Stromal cell of bone marrow (primary cell): ENCODE results near the gene DYRK2.
A peak's percentile ranks its signal among the peaks of the same experiment; 100 is the strongest.
"Not testable (repeated sequence)": the region's sequence is repeated elsewhere in the genome, so short reads cannot be mapped to it uniquely, and the experiment has no call there.

Source experiments
- DNase-seq: peaks from one replicate; pipeline ENCODE4 v3.0.0-alpha.2; 2012; ENCODE audit warnings: low read depth

Gene DYRK2

GRCh38 chr12:67671419-67671818, 22.9 kb downstream of the DYRK2 start:
- no peak for DNase-seq

- DNase-seq: no peak
These were observed 23.3 kb downstream of the DYRK2 start for GRCh38 chr12:67671892-67672291.

GRCh38 chr12:67672507-67672906, 24.0 kb downstream of the DYRK2 start:
- not testable (repeated sequence) for DNase-seq

GRCh38 chr12:67673509-67673908, 25.0 kb downstream of the DYRK2 start:
- DNase-seq: not testable (repeated sequence)

- DNase-seq: no peak
These were observed 25.9 kb downstream of the DYRK2 start for GRCh38 chr12:67674417-67674816.

- no peak for DNase-seq
These were observed 28.1 kb downstream of the DYRK2 start for GRCh38 chr12:67676624-67677023.

- no peak for DNase-seq
These were observed 28.6 kb downstream of the DYRK2 start for GRCh38 chr12:67677166-67677565.

GRCh38 chr12:67681105-67681778, 32.7 kb downstream of the DYRK2 start:
- peak; percentile 97 for DNase-seq

GRCh38 chr12:67681941-67682620, 33.5 kb downstream of the DYRK2 start:
- no peak for DNase-seq

- no peak for DNase-seq
These were observed 40.8 kb downstream of the DYRK2 start for GRCh38 chr12:67689385-67689784.

GRCh38 chr12:67690656-67691055, 42.1 kb downstream of the DYRK2 start:
- no peak for DNase-seq

GRCh38 chr12:67691220-67691619, 42.7 kb downstream of the DYRK2 start:
- no peak for DNase-seq

- DNase-seq: no peak
These were observed 43.6 kb downstream of the DYRK2 start for GRCh38 chr12:67692135-67692534.

- DNase-seq: no peak
These were observed 44.4 kb downstream of the DYRK2 start for GRCh38 chr12:67692966-67693365.

- DNase-seq: no peak
These were observed 45.3 kb downstream of the DYRK2 start for GRCh38 chr12:67693894-67694293.

GRCh38 chr12:67694306-67694900, 45.9 kb downstream of the DYRK2 start:
- no peak for DNase-seq

- no peak for DNase-seq
These were observed 47.4 kb downstream of the DYRK2 start for GRCh38 chr12:67695974-67696373.

- no peak for DNase-seq
These were observed 48.9 kb downstream of the DYRK2 start for GRCh38 chr12:67697443-67697842.

- DNase-seq: no peak
These were observed 49.4 kb downstream of the DYRK2 start for GRCh38 chr12:67697967-67698366.

- no peak for DNase-seq
These were observed 50.4 kb downstream of the DYRK2 start for GRCh38 chr12:67698672-67699581.

GRCh38 chr12:67701121-67701520, 52.6 kb downstream of the DYRK2 start:
- DNase-seq: no peak

- DNase-seq: no peak
These were observed 53.6 kb downstream of the DYRK2 start for GRCh38 chr12:67702136-67702535.
